A549 (cell line): ENCODE measurements around the gene TRA2B.

Source experiments
- CHD2 ChIP-seq: fragments of 150-350 bp; IDR thresholded peaks from 2 replicates; pipeline ENCODE4 v1.6.1; 2014; ENCODE audit warnings: low read length; ENCODE audit not compliant: partially characterized antibody
- EP300 ChIP-seq, 2 experiments: fragments of >200 bp; sonication (Bioruptor Twin); formaldehyde crosslinking; IDR thresholded peaks; 2 replicates in 1 of 2; 3 replicates in 1 of 2; pipeline ENCODE4 v1.6.1; 2016 to 2017
- HOXA7 ChIP-seq: fragments of 250-450 bp; sonication (Bioruptor Pico); IDR thresholded peaks from 2 replicates; pipeline ENCODE4 v1.5.0; 2020; ENCODE audit warnings: mild to moderate bottlenecking, moderate library complexity
- JUNB ChIP-seq: fragments of >200 bp; sonication (Bioruptor Twin); formaldehyde crosslinking; IDR thresholded peaks from 2 replicates; pipeline ENCODE4 v1.6.1; 2016
- MAFK ChIP-seq: fragments of 450-650 bp; IDR thresholded peaks from 2 replicates; pipeline ENCODE4 v1.6.1; 2014; ENCODE audit not compliant: partially characterized antibody
- MYC ChIP-seq: IDR thresholded peaks from 2 replicates; pipeline ENCODE4 v1.6.1; 2012; ENCODE audit warnings: mild to moderate bottlenecking, inconsistent platforms, low read length, improper control_type of control experiment, borderline replicate concordance
- POLR2A ChIP-seq: IDR thresholded peaks from 2 replicates; pipeline ENCODE4 v1.6.1; 2012; ENCODE audit warnings: mild to moderate bottlenecking, low read length
- RAD21 ChIP-seq, 2 experiments: fragments of >200 bp in 1 of 2; sonication (Bioruptor Twin) in 1 of 2; formaldehyde crosslinking in 1 of 2; IDR thresholded peaks in 1 of 2; conservative IDR thresholded peaks in 1 of 2; 2 replicates in 1 of 2; 3 replicates in 1 of 2; pipeline ENCODE4 v1.6.1; 2012 to 2018; ENCODE audit warnings: inconsistent platforms in 1 of 2
- RARB ChIP-seq: fragments of 250-450 bp; sonication (Bioruptor Pico); IDR thresholded peaks from 2 replicates; pipeline ENCODE4 v1.8.0; 2021; ENCODE audit warnings: mild to moderate bottlenecking, moderate library complexity
- RFX5 ChIP-seq: fragments of 450-650 bp; IDR thresholded peaks from 2 replicates; pipeline ENCODE4 v1.7.1; 2014; ENCODE audit warnings: antibody characterized with exemption, mild to moderate bottlenecking, moderate library complexity
- SMC3 ChIP-seq: fragments of >200 bp; sonication (Bioruptor Twin); formaldehyde crosslinking; IDR thresholded peaks from 3 replicates; pipeline ENCODE4 v1.6.1; 2018; ENCODE audit warnings: inconsistent platforms
- TF ChIP-seq, protein P1 (sequence below): fragments of >200 bp; sonication (Bioruptor Twin); formaldehyde crosslinking; IDR thresholded peaks from 3 replicates; pipeline ENCODE4 v1.5.1; 2016

DNA sequence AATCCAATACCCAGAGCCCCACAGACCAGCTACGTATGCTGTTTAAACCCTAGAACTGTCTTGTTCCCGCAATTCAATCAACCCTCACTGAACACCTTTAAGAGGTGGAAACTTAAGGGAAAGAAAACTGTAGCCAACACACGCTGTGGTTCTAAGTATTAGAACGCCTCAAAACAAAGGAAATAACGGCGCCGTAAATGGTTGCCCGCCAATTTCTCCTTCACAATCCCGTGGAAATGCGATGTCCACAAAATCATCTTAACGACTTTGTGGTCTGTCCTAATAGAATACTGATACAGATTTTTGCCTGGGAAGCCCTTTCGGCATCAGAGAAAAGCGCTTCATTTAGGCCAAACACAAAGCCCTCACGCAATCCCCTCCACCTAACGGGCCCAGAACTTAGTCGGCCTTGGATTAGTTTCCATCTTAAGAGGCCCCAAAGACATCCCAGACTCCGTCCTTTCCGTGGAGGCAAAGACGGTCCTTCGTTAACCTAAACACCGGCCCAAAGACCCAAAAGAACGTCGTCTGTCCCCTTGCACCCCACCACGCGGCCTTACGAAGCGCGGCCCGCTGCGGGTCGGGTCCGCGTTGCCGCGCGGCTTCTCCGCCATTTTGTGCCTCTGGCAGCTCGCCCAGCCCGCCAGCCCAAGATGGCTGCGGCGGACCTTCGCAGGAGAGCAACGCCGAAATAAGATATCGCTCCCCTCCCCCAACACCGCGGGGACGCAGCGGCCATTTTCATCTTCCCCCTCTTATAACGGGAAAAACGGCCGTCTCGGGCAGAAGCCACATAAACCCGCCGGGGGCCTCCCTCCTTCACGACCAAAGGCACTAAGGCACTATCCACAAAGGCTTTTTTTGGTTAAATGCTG is 763 bp downstream of the TRA2B start:
- TF ChIP-seq, protein P1, sequence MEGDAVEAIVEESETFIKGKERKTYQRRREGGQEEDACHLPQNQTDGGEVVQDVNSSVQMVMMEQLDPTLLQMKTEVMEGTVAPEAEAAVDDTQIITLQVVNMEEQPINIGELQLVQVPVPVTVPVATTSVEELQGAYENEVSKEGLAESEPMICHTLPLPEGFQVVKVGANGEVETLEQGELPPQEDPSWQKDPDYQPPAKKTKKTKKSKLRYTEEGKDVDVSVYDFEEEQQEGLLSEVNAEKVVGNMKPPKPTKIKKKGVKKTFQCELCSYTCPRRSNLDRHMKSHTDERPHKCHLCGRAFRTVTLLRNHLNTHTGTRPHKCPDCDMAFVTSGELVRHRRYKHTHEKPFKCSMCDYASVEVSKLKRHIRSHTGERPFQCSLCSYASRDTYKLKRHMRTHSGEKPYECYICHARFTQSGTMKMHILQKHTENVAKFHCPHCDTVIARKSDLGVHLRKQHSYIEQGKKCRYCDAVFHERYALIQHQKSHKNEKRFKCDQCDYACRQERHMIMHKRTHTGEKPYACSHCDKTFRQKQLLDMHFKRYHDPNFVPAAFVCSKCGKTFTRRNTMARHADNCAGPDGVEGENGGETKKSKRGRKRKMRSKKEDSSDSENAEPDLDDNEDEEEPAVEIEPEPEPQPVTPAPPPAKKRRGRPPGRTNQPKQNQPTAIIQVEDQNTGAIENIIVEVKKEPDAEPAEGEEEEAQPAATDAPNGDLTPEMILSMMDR, result no peak
- TF ChIP-seq HOXA7 (CRISPR knock-in tag) (0 out of 2 replicates have a peak, but pooled peaks have one; percentile 44), RAD21 (conservative IDR thresholded peaks at IDR 0.05 in 1 of 2, IDR thresholded peaks at IDR 0.05 in 1 of 2) (no peak), SMC3 (no peak), RFX5 (no peak), EP300 (IDR thresholded peaks at IDR 0.05) (no peak), MYC (peak; percentile 85), MAFK (no peak), POLR2A (no peak), RARB (CRISPR knock-in tag) (no peak), CHD2 (no peak), JUNB (no peak)
